GM18951 (cell line): ENCODE results near the gene DCUN1D3.
"Not testable (repeated sequence)": the region's sequence is repeated elsewhere in the genome, so short reads cannot be mapped to it uniquely, and the experiment has no call there.

ENCODE experiments used
- POLR2A ChIP-seq: IDR thresholded peaks from 4 replicates; pipeline ENCODE4 v1.6.1; 2011; ENCODE audit warnings: mild to moderate bottlenecking; ENCODE audit not compliant: insufficient read length, insufficient read depth; ENCODE audit errors: extremely low read depth
- in situ Hi-C: fragments of 300-500 bp; cut with MboI; formaldehyde crosslinking; loops from one replicate; pipeline ENCODE4 v1.12.0; 2022; ENCODE audit warnings: low sequenced_read_pairs, mixed read lengths, inconsistent platforms; ENCODE audit not compliant: unreplicated experiment

DCUN1D3 gene

GRCh38 chr16:20833086-20833485 lies 67.1 kb downstream of the DCUN1D3 start:
- in situ Hi-C loops, result no loop called here
- no peak for TF ChIP-seq POLR2A

DNA sequence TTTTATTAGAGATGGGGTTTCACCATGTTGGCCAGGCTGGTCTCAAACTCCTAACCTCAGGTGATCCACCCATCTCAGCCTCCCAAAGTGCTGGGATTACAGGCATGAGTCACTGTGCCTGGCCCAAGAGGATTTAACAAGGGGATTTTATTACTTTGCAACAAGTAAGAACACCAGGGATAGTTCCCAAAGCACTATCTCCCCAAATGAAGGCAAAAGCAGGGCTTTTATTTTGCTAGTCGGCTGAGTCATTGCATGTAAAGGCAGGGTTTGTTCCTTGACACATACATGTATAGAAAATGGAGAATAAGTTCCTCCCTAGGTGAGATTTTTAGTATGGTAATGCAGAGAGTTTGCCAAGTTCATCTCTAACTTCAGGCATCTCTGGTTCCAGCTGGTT lies 69.8 kb downstream of the DCUN1D3 start:
- no peak for TF ChIP-seq POLR2A
- in situ Hi-C loops, result no loop called here

- in situ Hi-C loops, result no loop called here
- no peak for TF ChIP-seq POLR2A
Measured at GRCh38 chr16:20829536-20829935, 70.6 kb downstream of the DCUN1D3 start.

- in situ Hi-C loops, result no loop called here
- no peak for TF ChIP-seq POLR2A
Measured at GRCh38 chr16:20826039-20826566, 74.1 kb downstream of the DCUN1D3 start.

GRCh38 chr16:20822521-20823325 lies 77.4 kb downstream of the DCUN1D3 start:
- no peak for TF ChIP-seq POLR2A
- in situ Hi-C loops, result no loop called here

- TF ChIP-seq POLR2A, result no peak
- in situ Hi-C loops, result no loop called here
Measured at GRCh38 chr16:20821682-20822081, 78.5 kb downstream of the DCUN1D3 start.

DNA sequence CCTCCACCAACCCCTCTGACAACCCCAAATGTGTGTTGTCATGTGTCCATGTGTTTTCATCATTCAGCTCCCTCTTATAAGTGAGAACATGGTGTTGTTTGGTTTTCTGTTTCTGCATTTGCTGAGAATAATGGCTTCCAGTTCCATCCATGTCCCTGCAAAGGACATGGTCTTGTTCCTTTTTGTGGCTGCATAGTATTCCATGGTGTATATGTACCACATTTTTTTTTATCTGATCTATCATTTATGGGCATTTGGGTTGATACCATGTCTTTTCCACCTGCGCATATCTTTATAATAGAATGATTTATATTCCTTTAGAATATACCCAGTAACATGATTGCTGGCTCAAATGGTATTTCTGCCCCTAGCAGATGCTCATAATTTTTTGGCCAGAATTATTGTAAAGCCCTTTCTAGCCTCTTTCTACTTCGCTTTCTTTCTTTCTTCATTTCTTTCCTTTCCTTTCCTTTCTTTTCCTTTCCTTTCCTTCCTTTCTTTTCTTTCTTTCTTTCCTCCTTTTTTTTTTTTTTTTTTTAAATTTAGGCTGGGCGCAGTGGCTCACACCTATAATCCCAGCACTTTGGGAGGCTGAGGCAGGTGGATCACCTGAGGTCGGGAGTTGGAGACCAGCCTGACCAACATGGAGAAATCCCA lies 81.1 kb downstream of the DCUN1D3 start:
- in situ Hi-C loops, result no loop called here
- TF ChIP-seq POLR2A, result no peak

GRCh38 chr16:20814784-20815183 lies 85.4 kb downstream of the DCUN1D3 start:
- no peak for TF ChIP-seq POLR2A
- in situ Hi-C loops, result no loop called here

DNA sequence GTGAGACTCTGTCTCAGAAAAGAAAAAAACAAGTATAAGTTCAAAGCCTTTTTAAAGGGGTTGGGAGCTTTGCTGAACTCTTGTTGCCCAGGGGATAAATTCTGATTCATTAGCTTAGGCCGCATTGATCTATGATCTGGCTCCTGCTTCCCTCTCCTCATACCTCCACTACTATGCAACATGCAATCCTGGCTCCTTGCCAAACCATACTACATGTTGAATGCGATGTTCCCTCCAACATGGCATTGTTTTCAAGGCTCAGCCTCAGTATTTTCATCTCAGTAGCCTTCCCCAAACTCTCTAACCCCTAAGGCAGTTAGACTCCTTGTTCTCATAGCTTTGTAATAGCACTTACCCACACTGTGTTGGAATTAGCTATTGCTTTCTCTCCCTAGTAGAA lies 87.6 kb downstream of the DCUN1D3 start:
- in situ Hi-C loops, result no loop called here
- TF ChIP-seq POLR2A, result no peak

- TF ChIP-seq POLR2A, result no peak
- in situ Hi-C loops, result no loop called here
Measured at GRCh38 chr16:20811889-20812439, 88.2 kb downstream of the DCUN1D3 start.

GRCh38 chr16:20807862-20808261 lies 92.3 kb downstream of the DCUN1D3 start:
- TF ChIP-seq POLR2A, result no peak
- in situ Hi-C loops, result no loop called here

GRCh38 chr16:20806168-20807050 lies 93.7 kb downstream of the DCUN1D3 start, which contains the start of the genes ERI2 and REXO5:
ERI2 (minus strand) TSS chr16:20806472; CDS start chr16:20806430, 42 bp downstream.
REXO5 (plus strand) TSS chr16:20806527; CDS start chr16:20806954, 427 bp downstream.
- TF ChIP-seq POLR2A, result peak; percentile 83
- in situ Hi-C loops, result no loop called here

DNA sequence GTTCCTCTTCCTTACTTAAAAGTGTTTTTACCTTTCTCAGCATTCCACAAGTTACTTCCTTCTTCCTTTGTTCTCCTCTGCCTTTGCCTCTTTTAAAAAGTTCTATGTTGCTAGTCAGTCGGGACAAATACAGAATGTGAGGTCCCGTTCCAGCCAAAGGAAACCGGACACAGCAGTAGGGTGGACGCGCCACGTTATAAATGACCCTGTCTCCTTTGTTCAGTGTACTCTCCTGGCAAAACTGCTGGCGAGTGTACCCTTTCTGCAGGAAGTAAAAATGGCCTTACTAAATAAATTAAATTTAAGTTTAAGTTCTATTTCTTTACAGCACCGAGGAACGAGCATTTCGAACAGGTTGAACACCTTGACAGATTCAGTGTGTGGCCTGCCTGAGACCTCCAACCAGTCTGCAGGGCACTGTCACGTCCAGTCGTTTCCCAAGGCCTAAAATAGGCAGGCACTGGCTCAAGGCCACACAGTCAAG lies 94.4 kb downstream of the DCUN1D3 start:
- in situ Hi-C loops, result not testable (repeated sequence)
